Stimulated activated CD8-positive, alpha-beta memory T cell treated with anti-CD3 and anti-CD28 coated beads, Interleukin-7, amount 100 ng/mL, for 24 hours (primary cell): Measurements from ENCODE around the gene PRRG2.

Experiments
- DNase-seq: peaks from one replicate; pipeline ENCODE4 v3.0.0-alpha.2; 2020; ENCODE audit warnings: low read depth

The PRRG2 gene

GRCh38 chr19:49589502-49589905 lies 8.4 kb downstream of the PRRG2 start:
- no peak for DNase-seq

GRCh38 chr19:49590071-49590970 lies 9.2 kb downstream of the PRRG2 start:
- peak; percentile 85 for DNase-seq

GRCh38 chr19:49590971-49591730 lies 10.0 kb downstream of the PRRG2 start, which contains the start of gene PRR12:
Gene PRR12 (plus strand): TSS chr19:49591182. CDS start chr19:49591655, 473 bp downstream.
- DNase-seq, result peak; percentile 33

- DNase-seq, result no peak
These were observed 10.8 kb downstream of the PRRG2 start for GRCh38 chr19:49591731-49592485.

- DNase-seq, result no peak
These were observed 11.5 kb downstream of the PRRG2 start for GRCh38 chr19:49592486-49593232.

GRCh38 chr19:49593233-49594113 lies 12.4 kb downstream of the PRRG2 start:
- DNase-seq, result peak; percentile 92

- no peak for DNase-seq
These were observed 13.3 kb downstream of the PRRG2 start for GRCh38 chr19:49594157-49594992.

GRCh38 chr19:49594993-49595818 lies 14.1 kb downstream of the PRRG2 start:
- DNase-seq, result no peak

- no peak for DNase-seq
These were observed 14.8 kb downstream of the PRRG2 start for GRCh38 chr19:49595819-49596404.

GRCh38 chr19:49596407-49596806 lies 15.3 kb downstream of the PRRG2 start:
- DNase-seq, result no peak

GRCh38 chr19:49596954-49597702 lies 16.0 kb downstream of the PRRG2 start:
- DNase-seq, result no peak

- DNase-seq, result no peak
These were observed 16.5 kb downstream of the PRRG2 start for GRCh38 chr19:49597703-49597974.

GRCh38 chr19:49599378-49600295 lies 18.5 kb downstream of the PRRG2 start:
- no peak for DNase-seq

GRCh38 chr19:49601482-49602038 lies 20.4 kb downstream of the PRRG2 start:
- DNase-seq, result no peak

- no peak for DNase-seq
These were observed 21.7 kb downstream of the PRRG2 start for GRCh38 chr19:49602806-49603205.

- DNase-seq, result no peak
These were observed 24.5 kb downstream of the PRRG2 start for GRCh38 chr19:49605605-49606004.
